HG03442 (cell line): ENCODE data around the gene TRIM38.

Experiments
- ATAC-seq: cut with Tn5 transposase; IDR thresholded peaks from one replicate; pipeline ENCODE4 v1.9.1; 2021; ENCODE audit warnings: mild to moderate bottlenecking, moderate library complexity; ENCODE audit not compliant: unreplicated experiment

Gene TRIM38

DNA sequence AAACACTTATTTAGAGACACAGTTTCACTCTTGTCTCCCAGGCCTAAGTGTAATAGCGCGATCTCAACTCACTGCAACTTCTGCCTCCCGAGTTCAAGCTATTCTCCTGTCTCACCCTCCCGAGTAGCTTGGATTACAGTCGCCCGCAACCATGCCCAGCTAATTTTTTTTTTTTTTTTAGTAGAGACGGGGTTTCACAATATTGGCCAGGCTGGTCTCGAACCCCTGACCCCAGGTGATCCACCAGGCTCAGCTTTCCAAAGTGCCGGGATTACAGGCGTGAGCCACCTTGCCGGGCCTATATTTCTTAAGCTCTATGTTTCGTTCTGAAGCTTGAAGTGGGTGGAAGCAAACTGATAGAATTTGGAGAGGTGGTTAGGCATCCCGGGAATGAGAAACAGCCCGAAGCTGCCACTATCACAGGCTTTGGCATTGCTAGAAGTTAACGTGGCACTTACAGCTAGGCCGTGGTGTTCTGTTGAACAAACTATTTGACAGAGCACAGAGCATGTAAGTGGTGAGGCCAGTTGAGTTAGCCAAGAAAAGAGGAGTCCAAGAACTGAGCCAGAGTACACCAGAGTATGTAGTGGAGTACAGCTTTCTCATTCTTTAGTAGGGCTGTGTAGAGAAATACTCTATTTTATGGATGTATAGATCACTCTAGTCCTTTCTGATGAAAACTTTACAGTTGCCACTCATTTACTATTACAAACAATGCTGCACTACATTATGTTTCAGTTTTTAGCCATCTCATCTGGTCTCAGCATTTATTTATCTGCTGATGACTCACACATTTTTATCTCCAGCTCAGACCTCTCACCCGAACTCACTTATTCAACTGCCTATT, 62.7 kb downstream of the TRIM38 start:
- no peak for ATAC-seq

DNA sequence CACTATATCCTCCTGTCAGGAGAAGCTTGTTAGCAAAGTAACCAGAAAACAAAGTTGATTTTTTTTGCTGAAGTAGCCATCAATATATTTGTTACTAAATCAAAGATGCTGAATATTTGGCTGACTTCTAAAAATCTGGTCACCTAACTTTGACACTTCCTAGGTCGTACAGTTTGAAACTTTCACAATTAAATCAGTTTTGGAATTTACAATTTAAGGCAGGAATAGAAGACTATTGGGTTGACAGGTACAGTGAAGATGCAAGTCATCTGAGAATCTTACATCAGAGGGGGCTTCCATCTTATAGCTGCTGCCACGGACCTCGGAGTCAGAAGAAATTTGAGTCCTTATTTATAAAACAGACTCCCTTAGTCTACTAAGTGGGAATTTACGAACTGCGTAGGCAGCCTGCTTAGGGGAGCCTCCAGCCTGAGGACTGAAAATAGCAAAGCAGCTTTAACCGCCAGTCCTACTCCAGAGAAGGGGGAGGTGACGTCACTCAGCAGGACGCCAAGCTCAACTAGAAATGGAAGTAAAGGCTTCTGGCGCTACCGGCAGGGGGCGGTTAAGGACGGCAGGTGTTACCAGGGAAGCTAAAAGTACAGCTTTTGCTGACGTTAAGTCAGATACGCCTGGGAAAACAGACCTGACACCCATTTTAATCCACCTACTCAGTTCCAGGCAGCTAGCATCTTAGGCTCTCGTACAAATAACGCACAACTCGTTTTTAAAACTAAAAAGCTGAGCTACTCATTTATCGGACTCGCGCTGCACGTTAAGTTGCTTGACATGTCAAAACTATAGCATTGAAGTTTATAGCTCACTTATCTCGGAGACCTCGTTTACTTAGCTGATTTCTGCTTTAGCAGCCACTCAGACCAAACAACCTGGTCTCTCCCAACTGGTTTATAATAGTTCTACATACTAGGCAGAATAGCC, 63.6 kb downstream of the TRIM38 start:
- peak; percentile 42 for ATAC-seq

DNA sequence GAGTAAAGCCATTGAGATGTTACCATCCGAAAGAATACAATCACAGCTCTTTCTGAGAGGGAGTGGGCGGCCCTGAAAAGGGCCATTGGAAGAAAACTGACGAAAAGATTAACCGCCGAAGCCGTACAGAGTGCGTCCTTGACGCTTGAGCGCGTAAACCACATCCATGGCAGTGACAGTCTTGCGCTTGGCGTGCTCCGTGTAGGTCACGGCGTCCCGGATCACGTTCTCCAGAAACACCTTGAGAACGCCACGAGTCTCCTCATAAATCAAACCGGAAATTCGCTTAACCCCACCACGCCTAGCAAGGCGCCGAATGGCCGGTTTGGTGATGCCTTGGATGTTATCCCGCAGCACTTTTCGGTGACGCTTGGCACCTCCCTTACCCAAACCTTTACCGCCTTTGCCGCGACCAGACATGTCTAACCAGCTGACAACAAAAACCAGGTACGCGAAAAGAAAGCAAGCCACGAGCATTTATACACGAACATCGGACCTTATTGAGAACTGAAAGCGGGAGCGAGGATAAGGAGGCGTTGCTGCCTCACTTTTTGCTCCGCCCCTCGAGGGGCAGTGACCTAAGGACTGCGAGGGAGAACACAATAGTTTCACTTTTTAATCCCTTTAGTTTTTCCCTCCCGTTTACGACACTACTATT, 64.4 kb downstream of the TRIM38 start:
- peak; percentile 36 for ATAC-seq

DNA sequence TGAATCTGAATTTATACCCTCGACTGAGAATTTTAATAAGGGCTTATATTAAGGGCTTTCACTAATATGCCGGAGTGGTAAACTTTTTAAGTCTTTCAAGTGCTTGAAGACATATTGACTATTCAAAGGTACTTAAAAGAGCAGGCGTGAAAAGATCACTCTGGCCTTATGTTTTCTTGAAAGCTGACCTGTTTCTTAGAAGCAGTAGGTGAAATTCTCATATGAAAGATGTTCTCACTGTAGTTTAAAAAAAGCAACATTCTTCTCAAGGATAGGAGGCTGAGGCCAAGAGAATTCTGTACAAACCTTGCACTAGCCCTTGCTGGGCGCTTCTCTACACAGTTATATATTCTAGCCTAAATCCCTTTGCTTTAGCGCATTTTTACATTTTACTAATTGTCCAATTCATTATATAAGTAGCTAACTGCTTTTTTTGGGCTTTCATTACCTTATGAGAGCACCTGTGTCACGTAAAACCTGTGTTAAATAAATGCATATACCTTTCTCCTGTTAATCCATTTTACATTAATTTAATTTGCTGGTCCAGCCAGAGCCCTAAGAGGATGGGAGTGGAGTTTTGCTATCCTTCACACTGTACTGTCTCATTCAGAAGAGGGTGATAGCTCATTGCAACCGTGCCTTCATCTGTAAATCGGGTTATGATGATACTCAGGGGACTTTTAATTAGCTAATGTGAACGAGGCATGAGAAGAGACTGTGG, 65.0 kb downstream of the TRIM38 start:
- no peak for ATAC-seq

DNA sequence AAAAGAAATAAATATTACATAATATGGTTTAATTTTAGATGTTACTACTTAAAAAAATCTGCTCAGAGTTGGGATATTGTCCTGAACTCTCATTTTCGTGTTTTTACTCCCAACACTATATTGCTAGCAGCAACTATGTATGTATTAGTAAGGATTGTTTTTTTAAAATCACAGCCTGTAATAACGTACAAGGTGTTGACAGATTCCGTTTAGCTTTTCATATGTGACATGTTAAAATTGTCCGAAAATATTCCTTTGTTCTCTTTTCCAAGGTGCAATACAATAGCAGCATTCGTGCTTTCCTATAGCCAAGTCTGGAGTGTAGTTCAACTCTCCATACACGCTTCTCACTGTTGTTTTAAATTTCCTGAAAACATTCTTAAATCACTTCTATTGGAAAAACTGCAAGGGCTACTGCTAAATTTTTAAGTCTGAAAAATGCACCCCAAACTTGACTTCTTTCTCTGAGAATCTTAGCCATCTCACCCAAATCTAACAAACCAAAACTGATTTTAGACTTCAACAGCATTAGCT, 65.7 kb downstream of the TRIM38 start:
- no peak for ATAC-seq

DNA sequence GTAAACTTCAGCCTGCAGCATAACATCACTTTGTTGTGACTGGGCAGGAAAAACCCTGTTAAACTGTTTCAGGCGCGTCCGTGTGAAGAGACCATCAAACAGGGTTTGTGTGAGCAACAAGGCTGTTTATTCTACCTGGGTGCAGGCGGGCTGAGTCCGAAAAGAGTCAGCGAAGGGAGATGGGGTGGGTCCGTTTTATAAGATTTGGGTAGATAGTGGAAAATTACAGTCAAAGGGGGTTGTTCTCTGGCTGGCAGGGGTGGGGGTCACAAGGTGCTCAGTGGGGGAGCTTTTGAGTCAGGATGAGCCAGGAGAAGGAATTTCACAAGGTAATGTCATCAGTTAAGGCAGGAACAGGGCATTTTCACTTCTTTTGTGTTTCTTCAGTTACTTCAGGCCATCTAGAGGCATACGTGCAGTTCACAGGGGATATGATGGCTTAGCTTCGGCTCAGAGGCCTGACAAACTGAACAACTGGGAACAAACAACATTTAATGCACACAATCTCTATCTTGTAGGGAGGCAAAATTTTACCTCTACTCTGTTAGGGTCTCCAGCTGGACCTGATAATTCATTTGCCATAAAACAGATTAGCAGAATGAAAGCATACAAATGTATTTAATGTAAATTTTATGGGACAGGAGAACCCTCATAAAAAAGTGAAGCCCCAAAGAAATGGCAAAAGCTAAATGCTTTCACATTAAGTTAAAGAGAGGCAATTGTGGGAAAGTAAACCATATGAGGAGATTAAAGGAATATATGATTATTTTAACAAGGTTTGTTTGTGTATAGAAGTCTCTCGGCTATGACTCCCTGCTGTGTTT, 66.4 kb downstream of the TRIM38 start:
- ATAC-seq, result no peak

DNA sequence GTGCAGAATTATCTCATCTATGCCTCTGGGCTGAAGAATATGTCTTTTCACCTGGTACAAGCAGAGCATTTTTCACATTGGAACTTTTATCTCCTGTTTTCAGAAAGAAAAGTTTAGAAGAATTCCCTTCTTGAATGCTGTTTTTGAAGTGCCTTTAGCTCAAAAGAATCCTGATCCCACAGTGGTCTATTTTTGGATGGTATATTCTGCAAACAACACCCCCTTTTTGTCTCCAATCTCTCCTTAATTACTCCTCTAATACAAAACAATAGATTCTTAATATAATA, 66.9 kb downstream of the TRIM38 start:
- no peak for ATAC-seq

DNA sequence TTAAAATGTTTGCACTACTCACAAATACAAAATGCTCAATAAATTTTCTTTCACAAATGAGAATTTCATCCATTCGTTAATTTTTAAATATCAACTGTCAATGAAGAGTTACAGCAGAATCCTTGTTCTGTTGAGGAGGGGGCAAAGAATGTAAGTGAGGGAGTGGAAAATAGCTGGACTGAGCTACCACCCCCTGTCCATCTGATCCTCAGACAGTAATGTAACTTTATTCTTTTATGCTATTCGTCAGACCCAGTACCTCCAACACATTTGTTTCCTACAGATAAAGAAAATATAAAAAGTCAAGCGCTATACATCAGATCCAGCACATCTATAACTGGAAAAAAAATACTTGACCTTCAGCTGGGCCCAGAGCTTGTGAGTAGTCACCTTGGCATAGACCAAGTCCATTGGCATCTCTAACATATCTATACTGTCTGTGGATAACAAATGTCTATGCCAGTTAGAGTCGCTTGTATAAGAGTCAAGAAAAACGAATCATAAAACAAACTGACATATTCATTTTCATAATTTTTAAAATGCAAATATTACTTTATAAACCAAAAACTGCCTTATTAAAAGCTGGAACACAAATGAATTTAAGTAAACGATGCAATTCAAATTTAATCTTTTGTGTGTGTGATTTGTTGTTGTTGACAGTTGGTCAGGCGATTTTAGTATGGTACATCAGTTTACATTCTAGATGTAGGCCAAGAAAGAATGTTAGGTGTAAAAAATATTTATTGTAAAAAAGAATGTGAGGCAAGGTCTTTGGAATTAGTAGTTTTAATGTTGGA, 67.5 kb downstream of the TRIM38 start:
- no peak for ATAC-seq

DNA sequence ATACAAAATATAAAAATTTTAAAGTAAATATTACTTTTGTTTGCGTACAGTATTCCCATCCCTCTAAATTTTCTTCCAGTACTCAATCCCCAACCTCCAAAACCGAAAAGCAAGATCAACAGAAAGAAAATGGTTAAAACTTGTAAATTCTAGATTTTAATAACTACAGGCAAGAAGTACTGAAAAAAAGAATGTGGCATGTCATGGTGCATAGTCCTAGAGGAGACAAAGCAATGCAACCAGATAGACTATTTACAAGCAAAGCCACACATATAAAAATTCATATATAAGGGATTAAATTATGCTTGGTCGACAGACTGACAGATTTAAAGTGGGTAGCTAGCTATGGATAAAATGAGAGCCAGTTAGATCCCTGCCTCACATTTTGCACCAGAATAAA, 68.1 kb downstream of the TRIM38 start:
- ATAC-seq, result no peak

DNA sequence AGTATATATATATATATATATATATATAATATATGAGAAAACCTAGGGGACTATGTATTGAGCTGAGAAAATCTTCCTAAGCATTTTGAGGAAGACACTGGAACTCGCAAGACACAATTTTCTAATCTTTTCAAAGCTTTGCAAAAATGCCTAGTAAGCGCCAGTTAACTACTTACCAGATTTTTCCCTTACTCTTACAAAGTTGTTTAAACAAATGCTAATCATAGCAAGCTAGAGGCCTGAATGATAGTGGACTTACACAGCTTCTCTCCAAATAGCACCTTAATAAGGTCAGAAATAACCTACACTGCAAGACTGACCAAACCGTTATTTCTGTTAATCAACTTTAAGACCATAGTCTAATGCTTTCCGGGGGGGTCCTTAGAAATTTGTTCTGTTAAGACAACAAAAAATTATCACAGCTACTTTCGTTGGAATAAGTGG, 68.6 kb downstream of the TRIM38 start:
- no peak for ATAC-seq

DNA sequence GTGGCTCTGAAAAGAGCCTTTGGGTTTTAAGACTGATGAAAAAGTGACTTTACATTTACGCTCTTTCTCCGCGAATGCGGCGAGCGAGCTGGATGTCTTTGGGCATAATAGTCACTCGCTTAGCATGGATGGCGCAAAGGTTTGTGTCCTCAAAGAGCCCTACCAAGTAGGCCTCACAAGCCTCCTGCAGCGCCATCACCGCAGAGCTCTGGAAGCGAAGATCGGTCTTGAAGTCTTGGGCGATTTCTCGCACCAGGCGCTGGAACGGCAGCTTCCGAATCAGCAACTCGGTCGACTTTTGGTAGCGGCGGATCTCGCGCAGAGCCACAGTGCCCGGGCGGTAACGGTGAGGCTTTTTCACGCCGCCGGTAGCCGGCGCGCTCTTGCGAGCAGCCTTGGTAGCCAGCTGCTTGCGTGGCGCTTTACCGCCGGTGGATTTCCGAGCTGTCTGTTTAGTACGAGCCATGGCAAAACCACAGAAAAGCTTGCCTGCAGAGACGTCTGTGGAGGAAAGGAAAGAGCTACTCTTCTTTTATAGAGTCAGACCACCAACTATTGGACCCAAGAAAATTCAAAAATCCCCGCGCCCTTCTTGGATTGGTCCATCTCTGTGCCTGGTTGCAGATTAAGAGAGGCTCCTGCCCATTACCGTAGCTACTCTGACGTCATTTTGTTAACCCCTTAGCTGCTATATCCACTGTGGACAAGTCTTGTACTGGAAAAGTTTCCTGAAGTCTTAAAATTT, 69.2 kb downstream of the TRIM38 start:
- ATAC-seq, result peak; percentile 55

DNA sequence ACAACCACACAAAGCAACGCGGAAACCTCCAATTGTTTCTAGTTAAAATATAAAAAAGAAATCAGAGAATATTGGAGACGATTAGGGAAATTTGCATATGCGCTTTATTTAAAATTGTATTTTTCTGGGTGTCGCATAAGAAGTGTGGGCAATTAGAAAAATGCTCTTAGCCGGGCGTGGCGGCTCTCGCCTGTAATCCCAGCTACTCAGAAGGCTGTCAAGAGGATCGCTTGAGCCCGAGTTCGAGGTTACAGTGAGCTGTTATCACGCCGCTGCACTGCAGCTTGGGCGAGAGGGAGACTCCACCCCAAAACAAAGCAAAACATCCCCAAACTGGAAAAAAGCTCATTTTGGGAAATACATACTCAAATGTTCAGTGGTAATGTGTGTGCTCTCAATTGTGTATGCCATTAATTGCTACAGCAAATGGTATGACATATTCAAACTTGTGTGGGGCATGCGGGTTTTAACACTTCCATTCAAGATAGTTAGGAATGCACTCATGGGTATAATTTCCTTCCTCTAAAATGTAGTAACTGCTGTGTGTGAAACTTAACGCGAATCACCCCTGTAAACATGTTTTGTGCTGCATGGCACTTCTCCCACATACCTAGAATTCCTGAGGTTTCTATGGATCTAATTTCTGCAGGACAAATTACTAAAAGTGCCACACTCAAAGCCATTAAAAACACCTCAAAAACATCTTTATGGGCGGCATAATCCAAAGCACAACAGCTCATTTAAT, 69.9 kb downstream of the TRIM38 start:
- no peak for ATAC-seq

DNA sequence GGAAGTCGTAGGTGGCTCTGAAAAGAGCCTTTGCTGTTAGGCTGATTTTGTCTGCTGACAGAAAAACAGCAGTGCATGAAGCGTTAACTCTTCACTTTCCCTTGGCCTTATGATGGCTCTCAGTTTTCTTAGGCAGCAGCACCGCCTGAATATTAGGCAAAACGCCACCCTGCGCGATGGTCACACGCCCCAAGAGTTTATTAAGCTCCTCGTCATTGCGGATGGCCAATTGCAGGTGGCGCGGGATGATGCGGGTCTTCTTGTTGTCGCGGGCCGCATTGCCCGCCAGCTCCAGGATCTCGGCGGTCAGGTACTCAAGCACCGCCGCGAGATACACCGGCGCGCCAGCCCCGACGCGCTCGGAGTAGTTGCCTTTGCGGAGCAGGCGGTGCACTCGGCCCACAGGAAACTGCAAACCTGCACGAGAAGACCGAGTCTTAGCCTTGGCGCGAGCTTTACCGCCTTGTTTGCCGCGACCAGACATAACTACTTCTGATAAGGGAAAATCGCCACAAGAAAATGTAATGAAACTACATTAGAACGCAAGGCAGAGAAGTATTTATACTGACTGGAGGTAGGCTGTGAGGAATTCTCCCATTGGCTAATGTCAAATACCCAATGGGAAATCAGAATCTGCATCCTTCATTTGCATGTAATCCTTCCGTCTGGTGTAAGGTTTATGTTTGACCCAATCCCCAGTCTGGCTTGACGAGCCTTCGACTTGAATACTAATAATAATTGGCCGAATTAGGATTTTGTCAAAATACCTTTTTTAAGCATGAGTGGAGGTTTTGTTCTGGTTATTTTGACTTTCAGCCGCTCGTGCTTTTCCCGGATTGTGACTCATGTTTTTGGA, 70.7 kb downstream of the TRIM38 start:
- peak; percentile 59 for ATAC-seq

DNA sequence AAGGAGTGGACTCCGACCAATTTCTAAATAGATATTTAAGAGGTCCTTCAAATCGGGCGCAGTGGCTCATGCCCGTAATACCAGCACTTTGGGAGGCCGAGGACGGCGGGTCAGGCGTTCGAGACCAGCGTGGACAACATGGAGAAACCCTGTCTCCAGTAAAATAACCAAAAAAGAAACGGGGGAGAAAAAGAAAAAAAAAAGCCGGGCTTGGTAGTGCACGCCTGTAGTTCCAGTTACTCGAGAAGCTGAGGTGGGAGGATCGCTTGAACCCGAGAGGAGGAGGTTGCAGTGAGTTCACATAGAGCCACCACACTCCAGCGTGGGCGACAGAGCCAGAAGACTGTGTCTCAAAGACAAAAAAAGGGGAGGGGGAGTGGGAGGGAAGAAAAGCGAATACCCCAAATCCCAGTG, 71.3 kb downstream of the TRIM38 start:
- no peak for ATAC-seq

DNA sequence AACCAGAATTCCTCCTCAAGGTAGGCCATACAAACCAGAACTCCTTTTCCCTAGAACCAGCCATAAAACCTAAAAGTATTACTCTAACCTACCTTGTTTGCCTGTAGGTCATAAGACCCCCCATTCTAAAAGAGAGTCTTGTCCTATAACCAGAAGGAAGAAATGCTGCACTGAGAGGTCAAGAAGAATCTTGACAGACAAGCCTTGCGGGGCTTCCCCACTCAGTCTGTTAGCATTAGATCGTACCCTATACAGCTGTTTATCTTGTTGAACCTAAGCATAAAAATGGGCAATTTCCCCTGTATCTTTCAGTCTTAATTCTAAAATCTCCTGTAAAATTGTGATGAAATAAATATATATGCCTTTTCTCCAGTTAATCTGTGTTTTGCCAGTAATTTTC, 72.3 kb downstream of the TRIM38 start:
- no peak for ATAC-seq
